Progenitor cell of endocrine pancreas (in vitro differentiated cells): Measurements from ENCODE around the gene MAN1C1. TPM values are rescaled to one million over a fixed set of nuclear protein-coding genes. Genes with fewer than 3 reads are reported as not detected.

Experiments
- DNase-seq: peaks from one replicate; pipeline ENCODE4 v3.0.0; 2021; ENCODE audit warnings: low spot score; ENCODE audit not compliant: unreplicated experiment
- H3K27ac Mint-ChIP-seq: 2 replicates; pipeline ENCODE4 v1.8.0; 2021; ENCODE audit warnings: mild to moderate bottlenecking, moderate library complexity, mixed read lengths
- H3K27me3 Mint-ChIP-seq: 2 replicates; pipeline ENCODE4 v1.8.0; 2021; ENCODE audit warnings: mixed read lengths
- H3K36me3 Mint-ChIP-seq: 2 replicates; pipeline ENCODE4 v1.8.0; 2022; ENCODE audit warnings: mixed read lengths; ENCODE audit not compliant: insufficient read depth
- H3K4me1 Mint-ChIP-seq: 2 replicates; pipeline ENCODE4 v1.8.0; 2021; ENCODE audit warnings: low read depth, mixed read lengths
- H3K4me3 Mint-ChIP-seq: 2 replicates; pipeline ENCODE4 v1.8.0; 2021; ENCODE audit warnings: low read depth, mild to moderate bottlenecking, moderate library complexity, mixed read lengths
- H3K9me3 Mint-ChIP-seq: 2 replicates; pipeline ENCODE4 v1.8.0; 2021; ENCODE audit warnings: low read depth, mixed read lengths
- total RNA-seq: library from RNA; stranded (reverse); gene quantifications from 2 replicates; pipeline ENCODE4 v1.2.1, GENCODE V29; 2021
- TF ChIP-seq, protein P1 (sequence below): fragments of 200-600 bp; sonication (generic); IDR thresholded peaks from one replicate; pipeline ENCODE4 v1.5.0; 2021; ENCODE audit warnings: antibody characterized with exemption, mild to moderate bottlenecking; ENCODE audit not compliant: unreplicated experiment

MAN1C1 gene
- total RNA-seq, 1 donor from 2014 or later: 5.1 TPM

DNA sequence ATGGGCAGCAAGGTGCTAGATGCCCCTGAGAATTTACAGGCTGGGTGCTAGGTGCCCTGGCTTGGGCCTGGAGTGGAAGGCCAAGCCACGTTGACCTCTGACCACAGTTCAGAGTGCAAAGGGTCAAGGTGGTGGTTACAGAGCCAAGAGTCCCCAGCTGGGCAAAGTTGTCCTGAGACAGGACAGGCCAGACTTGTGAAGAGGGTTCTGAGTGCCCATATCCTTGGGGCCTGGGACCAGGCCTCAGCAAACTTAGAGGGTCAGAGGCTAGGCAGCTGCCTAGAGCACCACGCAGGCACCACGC, 164.5 kb downstream of the MAN1C1 start:
- Mint-ChIP-seq H3K27ac (no peak overlapping the region), H3K4me1 (peaks cover 13% of the 10 kb centered on the region), H3K9me3 (no peaks in the 10 kb centered on the region), H3K36me3 (no peaks in the 10 kb centered on the region), H3K4me3 (no peak overlapping the region), H3K27me3 (peaks cover 3% of the 10 kb centered on the region)
- TF ChIP-seq, protein P1, sequence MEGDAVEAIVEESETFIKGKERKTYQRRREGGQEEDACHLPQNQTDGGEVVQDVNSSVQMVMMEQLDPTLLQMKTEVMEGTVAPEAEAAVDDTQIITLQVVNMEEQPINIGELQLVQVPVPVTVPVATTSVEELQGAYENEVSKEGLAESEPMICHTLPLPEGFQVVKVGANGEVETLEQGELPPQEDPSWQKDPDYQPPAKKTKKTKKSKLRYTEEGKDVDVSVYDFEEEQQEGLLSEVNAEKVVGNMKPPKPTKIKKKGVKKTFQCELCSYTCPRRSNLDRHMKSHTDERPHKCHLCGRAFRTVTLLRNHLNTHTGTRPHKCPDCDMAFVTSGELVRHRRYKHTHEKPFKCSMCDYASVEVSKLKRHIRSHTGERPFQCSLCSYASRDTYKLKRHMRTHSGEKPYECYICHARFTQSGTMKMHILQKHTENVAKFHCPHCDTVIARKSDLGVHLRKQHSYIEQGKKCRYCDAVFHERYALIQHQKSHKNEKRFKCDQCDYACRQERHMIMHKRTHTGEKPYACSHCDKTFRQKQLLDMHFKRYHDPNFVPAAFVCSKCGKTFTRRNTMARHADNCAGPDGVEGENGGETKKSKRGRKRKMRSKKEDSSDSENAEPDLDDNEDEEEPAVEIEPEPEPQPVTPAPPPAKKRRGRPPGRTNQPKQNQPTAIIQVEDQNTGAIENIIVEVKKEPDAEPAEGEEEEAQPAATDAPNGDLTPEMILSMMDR: no peak
- DNase-seq: no peak

DNA sequence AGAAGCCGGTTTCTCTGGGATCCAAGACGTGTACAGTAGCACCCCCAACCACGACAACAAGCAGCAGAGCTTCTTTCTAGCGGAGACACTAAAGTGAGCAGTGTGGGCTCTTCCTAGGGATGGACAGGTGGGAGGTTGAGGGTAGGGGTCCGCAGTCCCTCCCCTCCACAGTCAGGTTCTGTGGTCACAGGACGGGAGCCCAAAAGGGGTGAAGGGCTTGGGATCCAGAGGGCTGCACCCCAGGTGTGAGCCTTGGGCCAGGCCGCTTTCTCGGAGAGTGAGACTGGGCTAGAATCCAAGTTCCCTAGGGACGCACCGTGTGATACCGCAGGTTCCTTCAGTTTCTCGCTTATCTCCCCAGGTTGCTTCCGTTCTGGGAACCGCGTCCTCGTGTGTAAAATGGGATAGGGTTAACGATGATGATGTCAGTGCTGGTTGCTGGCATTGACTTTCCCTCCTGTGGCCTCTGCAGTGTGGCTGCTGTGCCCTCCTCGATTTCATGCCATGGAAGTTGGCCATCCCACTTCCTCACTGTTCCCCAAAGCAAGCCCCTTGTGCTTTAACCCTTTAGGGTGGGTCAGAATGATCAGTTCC, 166.1 kb downstream of the MAN1C1 start:
- Mint-ChIP-seq H3K4me1 (peaks cover 14% of the 10 kb centered on the region), H3K9me3 (no peaks in the 10 kb centered on the region), H3K27me3 (peaks cover 3% of the 10 kb centered on the region), H3K4me3 (no peak overlapping the region), H3K27ac (no peak overlapping the region), H3K36me3 (no peaks in the 10 kb centered on the region)
- TF ChIP-seq, protein P1: no peak
- DNase-seq: no peak

DNA sequence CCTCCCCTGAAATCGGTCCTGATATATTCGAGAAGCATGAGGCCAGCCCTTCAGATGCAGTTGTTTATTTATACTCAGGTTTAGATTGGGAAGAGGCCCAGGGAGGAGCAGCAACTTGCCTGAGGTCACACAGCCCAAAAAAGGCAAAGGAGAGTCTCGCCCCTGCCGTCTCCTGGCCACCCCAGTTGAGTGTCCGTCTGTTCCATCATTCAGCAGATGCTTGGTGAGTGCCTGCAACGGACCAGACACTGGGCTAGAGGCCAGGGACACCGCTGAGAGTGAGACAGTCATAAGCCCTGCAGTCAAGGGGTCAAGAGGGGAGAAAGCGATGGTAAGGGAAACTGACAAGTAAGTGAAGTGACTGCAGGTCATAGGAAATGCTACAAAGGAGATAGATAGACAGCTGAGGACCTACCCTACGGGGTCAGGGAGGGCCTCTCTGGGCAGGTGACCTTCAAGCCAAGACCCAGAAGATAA, 168.0 kb downstream of the MAN1C1 start:
- no peaks in the 10 kb centered on the region for H3K9me3 Mint-ChIP-seq
- H3K27me3 Mint-ChIP-seq: peaks cover 6% of the 10 kb centered on the region
- H3K27ac Mint-ChIP-seq: no peak overlapping the region
- TF ChIP-seq, protein P1: no peak
- H3K4me3 Mint-ChIP-seq: no peak overlapping the region
- DNase-seq: no peak
- no peaks in the 10 kb centered on the region for H3K36me3 Mint-ChIP-seq
- H3K4me1 Mint-ChIP-seq: peaks cover 14% of the 10 kb centered on the region

DNA sequence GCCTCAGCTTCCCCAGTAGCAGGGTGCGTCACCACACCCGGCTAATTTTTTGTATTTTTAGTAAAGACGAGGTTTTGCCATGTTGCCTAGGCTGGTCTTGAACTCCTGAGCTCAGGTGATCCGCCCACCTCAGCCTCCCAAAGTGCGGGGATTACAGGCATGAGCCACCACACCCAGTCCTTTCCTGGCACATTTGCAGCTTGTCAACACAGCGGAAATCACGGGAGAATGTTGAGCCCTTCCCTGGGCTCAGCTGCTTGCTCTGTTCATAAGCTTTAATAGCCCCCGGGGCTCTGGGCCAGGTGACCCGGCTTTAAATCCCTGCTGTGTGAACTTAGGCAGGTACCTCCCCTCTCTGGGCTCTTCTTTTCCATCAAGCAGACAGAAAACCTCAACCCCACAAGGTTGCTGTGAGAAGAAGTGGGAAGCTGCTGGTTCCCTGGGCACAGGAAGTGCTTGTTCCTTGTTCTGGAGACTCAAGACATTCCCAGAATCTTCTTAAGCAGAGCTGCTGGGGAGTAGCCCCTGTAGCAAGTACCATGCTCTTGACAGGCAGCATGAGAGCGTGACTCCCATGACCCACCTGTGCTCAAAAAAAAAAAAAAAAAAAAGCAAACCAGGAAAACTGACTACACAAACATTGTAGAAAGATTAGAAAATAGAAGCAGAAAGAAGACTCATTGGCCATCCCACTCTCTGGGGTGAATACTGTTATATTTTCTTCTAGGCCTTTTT, 168.9 kb downstream of the MAN1C1 start:
- TF ChIP-seq, protein P1: no peak
- no peak for DNase-seq
- Mint-ChIP-seq H3K9me3 (no peaks in the 10 kb centered on the region), H3K27me3 (peaks cover 11% of the 10 kb centered on the region), H3K4me3 (no peak overlapping the region), H3K27ac (no peak overlapping the region), H3K4me1 (peaks cover 11% of the 10 kb centered on the region), H3K36me3 (no peaks in the 10 kb centered on the region)

DNA sequence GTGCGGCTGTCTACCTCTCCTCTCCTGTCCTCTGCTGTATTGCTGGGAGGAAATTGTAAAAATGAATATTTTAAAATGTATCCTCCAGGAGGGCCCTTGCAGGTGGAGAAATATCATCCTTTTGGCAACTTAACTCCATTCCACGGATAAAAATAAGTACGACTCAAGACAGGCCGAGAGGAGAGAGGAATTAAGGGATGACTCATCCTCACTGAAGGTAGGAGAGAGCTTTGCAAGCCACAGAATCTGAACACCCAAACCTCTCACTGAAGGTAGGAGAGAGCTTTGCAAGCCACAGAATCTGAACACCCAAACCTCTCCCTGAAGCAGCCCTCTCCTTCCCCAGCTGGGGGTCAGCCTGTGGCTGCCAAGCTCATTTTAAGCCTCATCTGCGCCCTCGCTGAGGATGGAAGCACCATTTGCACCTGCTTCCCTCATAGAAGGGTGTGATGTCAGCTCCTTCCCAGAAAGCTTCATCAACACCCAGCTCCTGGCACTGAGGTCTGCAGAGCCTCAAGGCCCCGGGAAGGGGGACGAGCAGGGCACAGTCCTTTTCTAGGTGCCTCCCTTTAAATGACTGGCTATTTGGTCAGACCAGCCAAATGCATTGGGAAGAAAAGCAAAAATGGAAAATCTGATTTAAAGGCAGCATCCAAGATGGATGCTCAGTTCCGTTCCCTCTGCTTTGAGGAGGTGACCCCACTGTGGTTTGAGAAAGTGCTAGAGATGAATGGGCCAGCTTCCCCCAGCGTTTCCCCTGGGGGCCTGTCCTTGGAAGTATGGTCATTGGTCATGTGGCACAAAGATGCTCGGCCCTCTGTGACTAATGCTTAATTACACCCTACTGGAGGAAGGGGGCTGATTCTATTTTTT, 170.5 kb downstream of the MAN1C1 start:
- TF ChIP-seq, protein P1: no peak
- Mint-ChIP-seq H3K4me1 (peaks cover 11% of the 10 kb centered on the region), H3K4me3 (no peak overlapping the region), H3K9me3 (no peaks in the 10 kb centered on the region), H3K36me3 (no peaks in the 10 kb centered on the region), H3K27me3 (peaks cover 15% of the 10 kb centered on the region), H3K27ac (no peak overlapping the region)
- no peak for DNase-seq
